SK-N-MC (cell line): Measurements from ENCODE around the gene FCN2.

Source experiments
- EZH2 ChIP-seq: fragments of 200-600 bp; sonication (generic); IDR thresholded peaks from one replicate; pipeline ENCODE4 v1.6.1; 2017; ENCODE audit warnings: antibody characterized with exemption
- FOXP2 ChIP-seq: optimal IDR thresholded peaks from 2 replicates; pipeline ENCODE3; 2011; ENCODE audit warnings: mild to moderate bottlenecking, moderate library complexity; ENCODE audit not compliant: insufficient read depth; ENCODE audit errors: extremely low read length, control extremely low read depth
- POLR2AphosphoS5 ChIP-seq: IDR thresholded peaks from 2 replicates; pipeline ENCODE4 v1.6.1; 2012; ENCODE audit warnings: mild to moderate bottlenecking, low read depth, low read length, borderline replicate concordance

DNA sequence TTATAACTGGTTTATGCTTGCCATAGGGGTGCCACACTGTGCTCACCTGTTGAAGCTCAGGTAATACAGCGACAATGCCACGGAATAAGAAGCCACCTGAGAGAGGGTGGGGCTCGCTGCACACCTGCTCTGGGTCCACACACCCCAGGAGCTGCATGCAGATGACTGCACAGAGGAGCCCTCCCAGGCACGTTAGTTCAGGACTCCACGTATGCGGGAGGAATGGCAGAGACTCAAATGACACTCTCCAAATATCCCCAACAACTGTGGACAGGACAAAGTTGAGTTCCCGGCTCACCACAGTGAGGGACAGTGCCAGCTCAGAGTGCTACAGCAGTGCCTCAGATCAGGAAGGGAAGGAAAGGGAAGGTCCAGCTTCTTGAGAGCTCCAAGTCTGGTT lies 42.9 kb downstream of the FCN2 start:
- TF ChIP-seq POLR2AphosphoS5 (no peak), EZH2 (no peak), FOXP2 (no peak)
